GM23248 (cell line): ENCODE data around the gene DGKE. TPM values are rescaled to one million over a fixed set of nuclear protein-coding genes. Genes with fewer than 3 reads are reported as not detected.

Source experiments
- DNase-seq: peaks from one replicate; pipeline ENCODE4 v3.0.0-alpha.2; 2015
- H2AFZ ChIP-seq: fragments of 200-600 bp; sonication (generic); 2 replicates; pipeline ENCODE4 v1.6.1; 2016; ENCODE audit warnings: antibody characterized with exemption
- H3F3A ChIP-seq: fragments of 200-600 bp; sonication (generic); 2 replicates; pipeline ENCODE4 v1.6.1; 2016; ENCODE audit warnings: mild to moderate bottlenecking, antibody characterized with exemption, mixed run types; ENCODE audit not compliant: insufficient read depth
- H3K27ac ChIP-seq: fragments of 200-600 bp; sonication (generic); 2 replicates; pipeline ENCODE4 v1.5.1; 2016; ENCODE audit warnings: mild to moderate bottlenecking
- H3K27me3 ChIP-seq: fragments of 200-600 bp; sonication (generic); replicated peaks from 2 replicates; pipeline ENCODE4 v1.6.1; 2016; ENCODE audit warnings: mild to moderate bottlenecking; ENCODE audit not compliant: insufficient read depth
- H3K36me3 ChIP-seq: fragments of 200-600 bp; sonication (generic); 2 replicates; pipeline ENCODE4 v1.6.1; 2016; ENCODE audit warnings: low read depth, mild to moderate bottlenecking
- H3K4me1 ChIP-seq: fragments of 200-600 bp; sonication (generic); 2 replicates; pipeline ENCODE4 v1.6.1; 2016; ENCODE audit warnings: mild to moderate bottlenecking; ENCODE audit not compliant: insufficient read depth
- H3K4me2 ChIP-seq: fragments of 200-600 bp; sonication (generic); one replicate; pipeline ENCODE4 v1.6.1; 2016; ENCODE audit warnings: mild to moderate bottlenecking; ENCODE audit not compliant: unreplicated experiment
- H3K4me3 ChIP-seq: fragments of 200-600 bp; sonication (generic); 2 replicates; pipeline ENCODE4 v1.5.1; 2016; ENCODE audit warnings: mild to moderate bottlenecking
- H3K79me2 ChIP-seq: fragments of 200-600 bp; sonication (generic); 2 replicates; pipeline ENCODE4 v1.6.1; 2016; ENCODE audit warnings: mild to moderate bottlenecking; ENCODE audit not compliant: insufficient read depth
- H3K9ac ChIP-seq: fragments of 200-600 bp; sonication (generic); 2 replicates; pipeline ENCODE4 v1.6.1; 2016; ENCODE audit warnings: mild to moderate bottlenecking
- H3K9me2 ChIP-seq: fragments of 200-600 bp; sonication (generic); 2 replicates; pipeline ENCODE4 v1.6.1; 2016; ENCODE audit warnings: mixed run types, mild to moderate bottlenecking, moderate library complexity; ENCODE audit not compliant: insufficient read depth
- H3K9me3 ChIP-seq: fragments of 200-600 bp; sonication (generic); one replicate; pipeline ENCODE4 v1.6.1; 2017; ENCODE audit warnings: low read depth
- H4K20me1 ChIP-seq: fragments of 200-600 bp; sonication (generic); 2 replicates; pipeline ENCODE4 v1.6.0; 2016; ENCODE audit not compliant: insufficient read depth
- EZH2 ChIP-seq: fragments of 200-600 bp; sonication (generic); IDR thresholded peaks from 2 replicates; pipeline ENCODE4 v1.6.1; 2018; ENCODE audit warnings: antibody characterized with exemption, mild to moderate bottlenecking; ENCODE audit not compliant: insufficient read depth, poor library complexity, severe bottlenecking
- EZH2phosphoT487 ChIP-seq: fragments of 200-600 bp; sonication (generic); IDR thresholded peaks from 2 replicates; pipeline ENCODE4 v1.6.1; 2018; ENCODE audit warnings: antibody characterized with exemption, moderate library complexity, mild to moderate bottlenecking, low read depth; ENCODE audit not compliant: insufficient read depth
- WGBS, 2 experiments: methylation state at CpG; one replicate each; pipeline ENCODE4 v1.1.6; 2015 to 2017; ENCODE audit warnings: low lambda C conversion rate in 2 of 2, low coverage in 1 of 2; ENCODE audit errors: missing lambda C conversion rate in 2 of 2; 5-methylcytosine and 5-hydroxymethylcytosine counted together
- in situ Hi-C: fragments of 300-500 bp; cut with MboI; formaldehyde crosslinking; loops from 2 replicates; pipeline ENCODE4 v1.15.0; 2020
- polyA plus RNA-seq: library from polyadenylated mRNA; unstranded; fragments of >200 nt; fragmentation: Nextera tagmentation; extraction: Ambion mirVana; gene quantifications from 2 replicates; pipeline ENCODE4 v1.2.1, GENCODE V29; 2016
- total RNA-seq: library from RNA; depleted of rRNA; stranded (reverse); fragments of >200 nt; shearing (Covaris generic); gene quantifications from 2 replicates; pipeline ENCODE4 v1.2.3, GENCODE V29; 2014

Gene DGKE
- total and polyA plus RNA-seq, 2 experiments from 2014 or later: 1.9 to 2.8 TPM

GRCh38 chr17:56887105-56887504, 53.2 kb downstream of the DGKE start:
- TF ChIP-seq EZH2 (no peak), EZH2phosphoT487 (no peak)
- DNase-seq: no peak

GRCh38 chr17:56887552-56888467, 53.9 kb downstream of the DGKE start:
- Histone ChIP-seq H2AFZ (no peak overlapping the region), H3F3A (no peaks in the 10 kb centered on the region), H3K9ac (no peak overlapping the region), H3K27ac (no peak overlapping the region), H3K36me3 (peaks cover 29% of the 10 kb centered on the region; the same call in 1 of the 2 replicates), H3K79me2 (no peaks in the 10 kb centered on the region), H4K20me1 (no peaks in the 10 kb centered on the region), H3K4me2 (no peak overlapping the region), H3K4me1 (no peaks in the 10 kb centered on the region), H3K9me3 (no peaks in the 10 kb centered on the region), H3K9me2 (no peaks in the 10 kb centered on the region), H3K27me3 (no peaks in the 10 kb centered on the region), H3K4me3 (no peak overlapping the region)
- in situ Hi-C loops: no loop called here
- TF ChIP-seq EZH2phosphoT487: no peak
- WGBS, 2 experiments: 99 to 100% methylated on average over 9 of the region's 9 CpGs
- DNase-seq: no peak

More at GRCh38 chr17:56887105-56887504, 53.2 kb downstream of the DGKE start:
- no peaks in the 10 kb centered on the region for H3K4me1 ChIP-seq
- H2AFZ ChIP-seq: no peak overlapping the region
- no peak overlapping the region for H3K9ac ChIP-seq
- in situ Hi-C loops: no loop called here
- no peaks in the 10 kb centered on the region for H4K20me1 ChIP-seq
- H3K36me3 ChIP-seq: peaks cover 23% of the 10 kb centered on the region; the same call in 1 of the 2 replicates
- H3K9me3 ChIP-seq: no peaks in the 10 kb centered on the region
- H3K27me3 ChIP-seq: no peaks in the 10 kb centered on the region
- H3K4me3 ChIP-seq: no peak overlapping the region
- 99 to 100% methylated on average over 5 of the region's 5 CpGs for WGBS, 2 experiments
- no peaks in the 10 kb centered on the region for H3F3A ChIP-seq
- H3K4me2 ChIP-seq: no peak overlapping the region
- H3K9me2 ChIP-seq: no peaks in the 10 kb centered on the region
- H3K27ac ChIP-seq: no peak overlapping the region
- no peaks in the 10 kb centered on the region for H3K79me2 ChIP-seq

GRCh38 chr17:56890390-56890789, 56.4 kb downstream of the DGKE start:
- Histone ChIP-seq H3K4me3 (no peak overlapping the region), H3K9ac (no peak overlapping the region), H3K9me2 (no peaks in the 10 kb centered on the region), H3K27me3 (no peaks in the 10 kb centered on the region), H3F3A (no peaks in the 10 kb centered on the region), H2AFZ (no peak overlapping the region), H3K36me3 (peaks cover 45% of the 10 kb centered on the region; the same call in 1 of the 2 replicates), H3K9me3 (no peaks in the 10 kb centered on the region), H3K79me2 (no peaks in the 10 kb centered on the region), H3K27ac (no peak overlapping the region), H3K4me2 (no peak overlapping the region), H4K20me1 (no peaks in the 10 kb centered on the region), H3K4me1 (no peaks in the 10 kb centered on the region)
- DNase-seq: no peak
- in situ Hi-C loops: no loop called here
- TF ChIP-seq EZH2phosphoT487: no peak
- TF ChIP-seq EZH2: no peak
- WGBS, 2 experiments: 97 to 99% methylated on average over 6 of the region's 6 CpGs

- no peaks in the 10 kb centered on the region for H3K27me3 ChIP-seq
- H3K27ac ChIP-seq: no peak overlapping the region
- H3F3A ChIP-seq: no peaks in the 10 kb centered on the region
- no peak overlapping the region for H3K9ac ChIP-seq
- H3K36me3 ChIP-seq: peaks cover 49% of the 10 kb centered on the region; the same call in 1 of the 2 replicates
- H2AFZ ChIP-seq: no peak overlapping the region
- no peaks in the 10 kb centered on the region for H3K9me3 ChIP-seq
- no peaks in the 10 kb centered on the region for H3K79me2 ChIP-seq
- H3K4me2 ChIP-seq: no peak overlapping the region
- TF ChIP-seq EZH2 (no peak), EZH2phosphoT487 (no peak)
- no peaks in the 10 kb centered on the region for H3K9me2 ChIP-seq
- no peak overlapping the region for H3K4me3 ChIP-seq
- no peaks in the 10 kb centered on the region for H3K4me1 ChIP-seq
- 96 to 97% methylated on average over 4 to 7 of the region's 7 CpGs for WGBS, 2 experiments
- in situ Hi-C loops: no loop called here
- DNase-seq: no peak
- no peaks in the 10 kb centered on the region for H4K20me1 ChIP-seq
Observed at GRCh38 chr17:56890906-56891674, 57.1 kb downstream of the DGKE start.
